ENCODE data around the gene INTS1.

Gene INTS1

DNA sequence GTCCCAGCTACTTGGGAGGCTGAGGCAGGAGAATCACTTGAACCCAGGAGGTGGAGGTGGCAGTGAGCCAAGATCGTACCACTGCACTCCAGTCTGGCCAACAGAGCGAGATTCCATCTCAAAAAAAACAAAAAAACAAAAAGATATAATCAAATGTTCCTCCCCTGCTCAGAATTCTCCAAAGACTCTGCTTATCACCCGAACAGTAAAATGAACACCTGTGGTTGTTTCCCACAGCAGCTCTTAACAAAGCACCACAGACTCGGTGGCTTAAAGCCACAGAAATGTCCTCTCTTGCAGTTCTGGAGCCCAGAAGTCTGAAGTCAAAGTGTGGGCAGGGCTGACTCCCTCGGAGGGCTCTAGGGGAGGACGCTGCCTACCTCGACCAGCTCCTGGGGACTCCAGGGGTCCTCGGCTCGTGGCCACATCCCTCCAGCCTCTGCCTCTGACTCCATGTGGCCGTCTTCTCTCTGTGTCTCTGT lies 4.1 kb upstream of the INTS1 start:
- no peak for DNase-seq (ENCODE audit: low spot score)

DNA sequence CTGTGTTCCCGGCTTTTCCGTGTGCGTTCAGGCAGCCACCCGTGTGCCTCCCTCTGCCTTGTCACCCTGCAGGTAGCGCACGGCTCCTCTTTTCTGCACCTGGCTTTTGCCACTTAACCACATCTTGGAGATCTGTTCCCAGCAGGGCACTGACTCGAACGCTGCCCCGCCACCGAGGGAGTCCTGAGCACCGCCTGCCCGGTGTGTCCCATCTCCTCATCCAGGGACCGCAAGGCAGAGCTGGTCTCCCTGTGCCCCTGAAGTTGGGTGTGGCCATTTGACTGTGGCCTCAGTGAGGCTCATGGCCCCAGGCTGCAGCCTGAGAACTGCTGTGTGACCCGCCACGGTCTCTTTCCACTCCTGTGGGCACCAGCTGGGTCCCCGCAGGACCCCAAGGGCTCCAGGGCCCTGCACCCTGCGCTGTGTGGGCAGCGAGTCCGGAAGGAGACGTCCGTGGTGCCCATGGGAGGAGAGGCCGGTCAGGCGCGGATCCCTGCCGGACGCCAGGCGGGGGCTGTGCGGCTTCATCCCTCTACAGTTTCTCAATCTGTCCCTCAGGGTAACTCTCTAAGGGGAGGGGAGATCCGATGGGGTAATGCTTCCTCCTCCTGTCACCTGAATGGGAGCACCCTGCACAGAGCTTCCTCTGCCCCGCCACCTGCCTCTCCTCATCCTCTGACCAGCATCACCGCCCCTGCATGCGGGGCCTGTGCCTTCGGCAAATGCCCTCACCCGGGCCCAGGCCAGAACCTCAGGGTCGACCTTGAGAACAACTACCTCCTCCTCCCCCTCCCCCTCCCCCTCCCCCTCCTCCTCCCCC lies 1.8 kb upstream of the INTS1 start:
- no peak for DNase-seq (ENCODE audit: low spot score)

DNA sequence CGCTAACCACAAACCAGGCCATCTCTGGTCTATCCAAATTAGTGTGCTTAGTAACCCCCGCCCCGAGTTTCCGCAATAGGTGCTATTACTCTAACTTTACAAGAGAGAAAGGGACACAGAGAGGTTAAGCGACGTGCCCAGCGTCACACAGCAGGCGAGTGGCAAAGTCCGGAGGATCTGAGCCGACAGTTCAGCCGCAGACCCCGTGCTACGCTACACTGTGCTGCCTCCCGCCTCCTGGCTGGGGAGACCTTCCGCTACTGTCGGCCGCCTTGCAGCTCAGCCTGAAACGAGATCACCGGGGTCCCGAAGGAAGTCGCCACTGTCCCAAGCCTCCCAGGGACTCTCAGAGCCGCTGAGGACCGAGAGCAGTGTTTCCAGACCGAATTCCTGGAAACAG lies 799 bp downstream of the INTS1 start:
- DNase-seq (ENCODE audit: low spot score): no peak

- no peak for DNase-seq (ENCODE audit: low spot score)
Observed at GRCh38 chr7:1502845-1503244, 1.3 kb downstream of the INTS1 start.

- DNase-seq (ENCODE audit: low spot score): no peak
Observed at GRCh38 chr7:1501487-1502270, 2.5 kb downstream of the INTS1 start.

DNA sequence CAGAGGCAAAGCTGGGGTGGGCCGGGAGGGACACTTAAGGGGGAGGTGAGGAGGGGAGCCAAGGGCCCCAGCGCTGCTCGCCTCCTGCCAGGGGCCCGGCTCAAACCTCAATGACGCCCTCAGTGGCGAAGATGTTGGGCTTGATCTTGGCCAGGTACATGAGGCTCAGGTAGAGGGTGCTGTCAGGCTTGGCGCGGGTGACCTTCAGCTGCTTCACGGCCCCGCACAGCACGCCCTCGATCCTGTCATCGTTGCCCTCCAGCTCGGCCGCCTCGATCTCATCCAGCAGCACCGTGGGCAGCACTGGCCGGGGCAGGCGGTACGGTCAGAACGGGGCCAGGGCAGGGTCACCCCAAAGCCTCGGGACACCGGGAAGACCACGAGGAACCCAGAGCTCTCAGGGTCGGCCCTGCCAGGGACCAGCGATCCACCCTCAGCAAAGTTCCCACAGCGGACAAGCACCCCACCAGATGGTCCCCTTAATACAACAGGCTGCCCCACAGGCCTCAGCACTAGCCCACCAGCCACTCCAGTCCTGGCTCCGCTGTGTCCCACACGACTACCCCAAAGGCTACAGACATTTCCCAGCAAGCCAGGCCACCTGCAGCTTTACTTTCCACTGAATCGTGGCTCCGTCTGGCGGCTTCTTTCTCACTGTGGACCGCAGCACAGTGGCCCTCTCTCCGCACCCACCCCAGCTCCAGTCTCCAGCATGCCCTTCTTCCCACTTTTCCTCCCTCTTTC lies 4.0 kb downstream of the INTS1 start:
- no peak for DNase-seq (ENCODE audit: low spot score)

DNA sequence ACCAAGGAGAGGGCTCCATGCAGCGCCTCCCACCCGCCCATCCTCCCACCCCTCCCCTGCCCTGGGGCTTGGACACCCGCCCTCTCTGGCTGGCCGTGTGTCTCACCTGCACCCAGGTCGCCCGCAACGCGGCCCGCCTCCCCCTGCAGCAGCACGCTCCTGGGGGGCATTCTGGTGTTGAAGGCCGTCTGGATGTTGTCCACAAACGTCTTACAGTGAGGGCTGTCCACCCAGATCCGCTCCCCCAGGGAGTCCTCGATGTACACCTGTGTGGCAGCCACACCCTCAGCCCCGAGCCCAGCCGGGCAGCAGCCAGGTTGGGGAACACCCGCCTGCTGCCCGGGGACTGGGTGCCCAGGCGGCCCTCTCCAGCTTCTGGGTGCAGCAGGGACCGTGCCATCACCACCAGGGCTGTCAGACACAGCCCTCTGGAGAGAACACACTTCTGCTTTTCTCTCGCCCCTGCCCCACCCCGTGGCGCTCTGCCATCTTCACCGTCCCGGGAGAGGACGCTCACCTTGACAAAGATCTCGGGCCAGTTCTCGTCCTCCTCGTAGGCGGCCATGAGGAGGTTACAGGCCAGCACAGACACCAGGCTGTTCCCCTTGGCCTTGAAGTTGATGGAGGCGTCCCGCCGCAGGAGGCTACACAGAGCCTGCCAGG lies 4.7 kb downstream of the INTS1 start:
- DNase-seq (ENCODE audit: low spot score): no peak

DNA sequence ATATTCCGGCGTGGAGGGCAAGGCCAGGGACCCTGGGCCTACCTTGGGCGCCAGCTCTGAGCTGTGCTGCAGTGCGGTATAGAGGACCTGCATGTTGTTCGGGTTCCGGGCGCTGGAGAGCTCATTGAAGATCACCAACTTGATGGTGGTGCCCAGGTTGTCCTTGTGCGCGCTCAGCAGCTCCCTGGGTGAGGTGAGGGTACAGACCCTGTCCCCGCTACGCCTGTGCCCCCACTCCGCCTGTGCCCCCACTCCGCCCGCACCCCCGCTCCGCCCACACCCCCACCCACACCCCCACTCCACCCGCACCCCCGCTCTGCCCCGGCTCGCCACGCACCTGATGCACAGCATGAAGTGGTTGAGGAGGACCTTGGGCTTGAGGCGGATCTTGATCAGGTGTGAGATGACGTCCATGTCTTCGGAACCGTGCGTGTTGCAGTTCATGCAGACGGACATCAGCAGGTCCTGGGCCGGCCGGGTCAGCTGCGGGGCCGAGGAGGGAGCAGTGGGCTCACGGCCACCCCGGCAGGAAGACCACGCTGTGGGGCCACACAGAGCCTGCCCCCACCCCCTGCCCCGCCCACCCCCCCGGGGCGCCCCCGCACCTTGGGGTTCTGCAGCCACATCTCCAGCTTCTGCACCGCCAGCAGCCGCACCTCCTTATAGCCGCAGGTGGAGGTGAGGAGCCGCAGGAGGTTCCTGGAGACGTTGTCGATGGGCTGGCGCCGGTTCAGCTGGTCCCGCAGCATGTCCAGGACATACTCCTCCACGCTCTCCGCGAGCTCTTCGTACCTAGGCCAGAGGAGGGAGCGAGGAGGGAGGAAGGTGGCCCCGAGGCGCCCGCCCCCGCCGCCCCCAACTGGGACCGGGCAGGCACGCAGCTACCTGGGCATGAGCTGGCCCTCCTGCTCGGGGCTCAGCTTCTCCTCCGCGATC lies 5.6 kb downstream of the INTS1 start:
- no peak for DNase-seq (ENCODE audit: low spot score)

- no peak for DNase-seq (ENCODE audit: low spot score)
Observed at GRCh38 chr7:1497293-1497927, 6.8 kb downstream of the INTS1 start.

GRCh38 chr7:1496531-1497292 lies 7.5 kb downstream of the INTS1 start:
- no peak for DNase-seq (ENCODE audit: low spot score)

- no peak for DNase-seq (ENCODE audit: low spot score)
Observed at GRCh38 chr7:1495564-1496242, 8.5 kb downstream of the INTS1 start.

DNA sequence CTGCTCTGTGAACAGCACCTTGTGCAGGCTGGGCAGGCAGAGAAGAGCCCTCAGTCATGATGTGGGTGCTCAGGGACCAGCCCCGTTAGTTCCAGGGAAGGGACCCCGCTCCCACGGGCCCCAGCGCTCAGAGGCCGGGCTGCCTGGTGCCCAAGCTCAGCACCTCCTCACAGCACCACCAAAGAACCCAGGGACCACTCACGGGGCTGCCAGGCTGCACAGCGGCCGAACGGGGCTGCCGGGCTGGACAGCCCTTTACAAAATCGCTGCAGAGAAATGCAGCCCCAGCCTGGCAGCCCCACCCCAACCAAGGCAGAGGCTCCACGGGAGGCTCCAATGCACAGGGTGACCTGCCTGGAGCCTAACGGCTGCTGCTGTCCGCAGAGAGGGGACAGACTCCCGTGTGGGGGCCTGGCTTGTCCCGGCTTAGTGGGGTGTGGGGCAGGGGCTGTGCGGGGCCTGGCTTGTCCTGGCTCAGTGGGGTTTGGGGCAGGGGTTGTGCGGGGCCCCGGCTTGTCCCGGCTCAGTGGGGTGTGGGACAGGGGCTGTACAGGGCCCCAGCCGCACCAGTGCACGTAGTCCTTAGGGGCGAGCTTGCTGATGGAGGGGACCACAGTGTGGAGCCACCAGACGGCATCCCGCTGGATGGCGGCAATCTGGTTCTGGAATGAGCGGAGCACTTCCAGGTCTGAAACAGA lies 9.2 kb downstream of the INTS1 start:
- no peak for DNase-seq (ENCODE audit: low spot score)

- no peak for DNase-seq (ENCODE audit: low spot score)
Observed at GRCh38 chr7:1494447-1494846, 9.7 kb downstream of the INTS1 start.

- no peak for DNase-seq (ENCODE audit: low spot score)
Observed at GRCh38 chr7:1493571-1493970, 10.6 kb downstream of the INTS1 start.

DNA sequence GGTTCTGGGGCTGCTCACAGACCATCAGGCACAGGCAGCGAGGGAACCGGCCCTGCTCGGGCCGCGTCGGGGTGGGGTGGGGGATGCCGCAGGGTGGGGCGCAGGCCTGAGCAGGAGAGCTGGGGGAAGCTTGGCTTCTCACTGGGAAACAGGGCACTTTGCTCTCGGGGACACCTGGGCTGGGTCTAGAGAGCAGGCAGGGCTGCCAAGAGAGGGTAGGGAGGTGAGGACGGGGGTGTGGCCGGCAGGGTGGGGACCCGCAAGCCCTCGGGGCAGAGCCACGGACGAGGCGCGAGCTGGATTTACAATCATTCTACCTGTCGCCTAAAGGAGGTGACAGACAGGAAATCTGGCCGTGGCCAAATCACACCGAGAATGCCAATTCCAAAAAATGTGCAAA lies 11.1 kb downstream of the INTS1 start:
- DNase-seq (ENCODE audit: low spot score): no peak

DNA sequence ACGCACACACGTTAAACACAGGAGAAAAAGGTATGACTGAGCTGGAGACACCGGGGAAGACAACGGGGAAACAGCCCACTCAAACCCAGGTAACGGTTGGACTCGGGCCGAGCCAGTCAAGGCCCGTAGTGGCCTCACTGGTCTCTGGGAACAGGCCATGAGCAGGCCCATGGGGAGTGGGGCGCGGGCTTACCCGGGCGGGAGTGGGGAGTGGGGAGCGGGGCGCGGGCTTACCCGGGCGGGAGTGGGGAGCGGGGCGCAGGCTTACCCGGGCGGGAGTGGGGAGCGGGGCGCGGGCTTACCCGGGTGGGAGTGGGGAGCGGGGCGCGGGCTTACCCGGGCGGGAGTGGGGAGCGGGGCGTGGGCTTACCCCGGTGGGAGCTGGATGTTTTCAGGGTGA lies 11.5 kb downstream of the INTS1 start:
- no peak for DNase-seq (ENCODE audit: low spot score)

DNA sequence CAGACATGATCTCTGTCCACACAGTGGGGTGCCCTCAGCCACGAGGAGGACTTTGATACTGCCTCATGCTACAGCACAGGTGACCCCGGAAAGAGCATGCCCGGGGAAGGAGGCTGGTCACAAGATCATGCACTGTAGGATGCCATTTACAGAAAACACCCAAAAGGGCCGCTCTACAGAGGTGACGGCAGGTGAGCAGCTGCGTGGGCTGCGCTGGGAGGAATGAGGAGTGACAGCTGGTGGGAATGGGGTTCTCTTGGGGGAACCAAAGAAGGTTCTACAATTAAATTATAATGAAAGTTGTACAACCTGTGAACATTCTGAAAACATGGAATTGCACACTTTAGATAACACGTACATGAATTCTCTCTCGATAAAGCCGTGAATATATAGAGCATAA lies 12.0 kb downstream of the INTS1 start:
- DNase-seq (ENCODE audit: low spot score): peak; percentile 34

DNA sequence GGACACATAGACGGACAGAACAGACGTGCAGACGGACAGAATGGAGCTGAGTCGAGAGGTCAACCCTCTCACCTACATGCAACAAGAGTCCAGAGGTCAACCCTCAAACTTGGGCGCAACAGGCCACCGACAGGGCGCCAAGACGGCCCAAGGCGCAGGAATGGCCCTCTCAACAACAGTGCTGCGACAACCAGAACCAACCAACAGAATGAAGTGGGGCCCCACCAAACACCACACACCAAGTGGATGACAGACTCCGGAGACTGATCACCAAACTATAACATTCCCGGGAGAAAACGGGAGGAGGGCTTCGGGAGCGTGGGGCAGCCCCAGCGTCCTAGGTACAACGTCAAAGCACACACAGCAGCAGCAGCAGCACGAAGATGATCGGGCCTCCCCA lies 13.4 kb downstream of the INTS1 start:
- DNase-seq (ENCODE audit: low spot score): no peak
